ENCODE data around the gene EED. TPM values are rescaled to one million over a fixed set of nuclear protein-coding genes. Genes with fewer than 3 reads are reported as not detected.

EED gene
- total and polyA plus RNA-seq, 8 donors, result 5.1 to 14.0 (median 8.9) TPM

DNA sequence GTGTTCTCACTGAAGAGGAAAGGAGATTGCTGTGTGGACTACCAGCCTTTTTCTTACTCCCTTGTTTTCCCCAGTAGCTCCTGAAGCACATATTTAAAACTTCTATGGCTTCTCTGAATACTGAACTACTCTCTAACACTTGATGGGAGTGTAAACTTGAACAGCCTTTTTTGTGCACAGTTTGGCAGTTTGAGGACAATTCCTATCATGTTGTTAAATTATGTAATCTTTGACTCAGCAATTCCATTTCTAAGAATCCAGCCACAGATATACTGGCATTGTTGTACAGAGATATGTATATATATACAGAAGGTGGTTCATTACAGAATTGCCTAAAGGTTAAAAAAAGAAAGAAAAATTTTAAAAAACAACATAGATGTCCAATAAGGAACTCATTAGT lies 47.1 kb upstream of the EED start:
- Histone ChIP-seq H3K4me3 (no peak overlapping the region), H3K9me3 (no peaks in the 10 kb centered on the region), H3K36me3 (no peaks in the 10 kb centered on the region), H3K27me3 (no peaks in the 10 kb centered on the region), H3K27ac (no peak overlapping the region), H3K4me1 (peaks cover 0 to 13% (median 0%) of the 10 kb centered on the region in 3 donors)
- ATAC-seq (no peak), FAIRE-seq (no peak), DNase-seq (no peak)
- intact Hi-C loops (cut with DNase I), result loop anchor here in 1 of 3 donors (10.0 kb wide), 1 partner anchor 163 kb away; no protein-coding TSS in a partner anchor
- TF ChIP-seq, protein P1, sequence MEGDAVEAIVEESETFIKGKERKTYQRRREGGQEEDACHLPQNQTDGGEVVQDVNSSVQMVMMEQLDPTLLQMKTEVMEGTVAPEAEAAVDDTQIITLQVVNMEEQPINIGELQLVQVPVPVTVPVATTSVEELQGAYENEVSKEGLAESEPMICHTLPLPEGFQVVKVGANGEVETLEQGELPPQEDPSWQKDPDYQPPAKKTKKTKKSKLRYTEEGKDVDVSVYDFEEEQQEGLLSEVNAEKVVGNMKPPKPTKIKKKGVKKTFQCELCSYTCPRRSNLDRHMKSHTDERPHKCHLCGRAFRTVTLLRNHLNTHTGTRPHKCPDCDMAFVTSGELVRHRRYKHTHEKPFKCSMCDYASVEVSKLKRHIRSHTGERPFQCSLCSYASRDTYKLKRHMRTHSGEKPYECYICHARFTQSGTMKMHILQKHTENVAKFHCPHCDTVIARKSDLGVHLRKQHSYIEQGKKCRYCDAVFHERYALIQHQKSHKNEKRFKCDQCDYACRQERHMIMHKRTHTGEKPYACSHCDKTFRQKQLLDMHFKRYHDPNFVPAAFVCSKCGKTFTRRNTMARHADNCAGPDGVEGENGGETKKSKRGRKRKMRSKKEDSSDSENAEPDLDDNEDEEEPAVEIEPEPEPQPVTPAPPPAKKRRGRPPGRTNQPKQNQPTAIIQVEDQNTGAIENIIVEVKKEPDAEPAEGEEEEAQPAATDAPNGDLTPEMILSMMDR (IDR thresholded peaks at IDR 0.05), result no peak

DNA sequence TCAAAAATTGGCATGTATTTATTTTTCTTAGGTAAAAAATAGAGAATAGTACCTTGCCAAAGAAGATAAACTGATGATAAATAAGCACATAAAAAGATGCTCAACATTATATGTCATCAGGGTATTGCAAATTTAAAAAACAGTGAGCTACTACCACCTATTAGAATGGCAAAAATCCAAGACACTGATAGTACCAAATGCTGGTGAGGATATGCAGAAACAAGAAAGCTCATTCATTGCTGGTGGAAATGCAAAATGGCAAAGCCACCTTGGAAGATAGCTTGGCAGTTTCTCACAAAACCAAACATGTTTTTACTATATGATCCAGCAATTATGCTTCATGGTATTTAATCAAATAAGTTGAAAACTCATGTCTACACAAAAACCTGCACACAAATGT lies 46.4 kb upstream of the EED start:
- peaks cover 0 to 7% (median 0%) of the 10 kb centered on the region in 3 donors for H3K4me1 ChIP-seq
- no peaks in the 10 kb centered on the region for H3K36me3 ChIP-seq
- no peak for DNase-seq
- H3K4me3 ChIP-seq, result no peak overlapping the region
- no peaks in the 10 kb centered on the region for H3K27me3 ChIP-seq
- H3K9me3 ChIP-seq, result no peaks in the 10 kb centered on the region
- intact Hi-C loops (cut with DNase I), result loop anchor here in 1 of 3 donors (10.0 kb wide), 1 partner anchor 163 kb away; no protein-coding TSS in a partner anchor
- TF ChIP-seq, protein P1 (IDR thresholded peaks at IDR 0.05), result no peak
- no peak for FAIRE-seq
- no peak for ATAC-seq
- H3K27ac ChIP-seq, result no peak overlapping the region

- no peak for ATAC-seq
- Histone ChIP-seq H3K27ac (no peak overlapping the region), H3K27me3 (no peaks in the 10 kb centered on the region), H3K4me3 (no peak overlapping the region), H3K36me3 (no peaks in the 10 kb centered on the region), H3K4me1 (no peaks in the 10 kb centered on the region), H3K9me3 (no peaks in the 10 kb centered on the region)
- TF ChIP-seq, protein P1 (IDR thresholded peaks at IDR 0.05), result no peak
- intact Hi-C loops (cut with DNase I), result loop anchor here in 1 of 3 donors (10.0 kb wide), 1 partner anchor 165 kb away; no protein-coding TSS in a partner anchor
- DNase-seq, result no peak
- WGBS, 2 donors, result 90 to 91% methylated on average over 1 of the region's 1 CpG
- FAIRE-seq, result no peak
Measured at GRCh38 chr11:86199354-86199753, 45.2 kb upstream of the EED start.

DNA sequence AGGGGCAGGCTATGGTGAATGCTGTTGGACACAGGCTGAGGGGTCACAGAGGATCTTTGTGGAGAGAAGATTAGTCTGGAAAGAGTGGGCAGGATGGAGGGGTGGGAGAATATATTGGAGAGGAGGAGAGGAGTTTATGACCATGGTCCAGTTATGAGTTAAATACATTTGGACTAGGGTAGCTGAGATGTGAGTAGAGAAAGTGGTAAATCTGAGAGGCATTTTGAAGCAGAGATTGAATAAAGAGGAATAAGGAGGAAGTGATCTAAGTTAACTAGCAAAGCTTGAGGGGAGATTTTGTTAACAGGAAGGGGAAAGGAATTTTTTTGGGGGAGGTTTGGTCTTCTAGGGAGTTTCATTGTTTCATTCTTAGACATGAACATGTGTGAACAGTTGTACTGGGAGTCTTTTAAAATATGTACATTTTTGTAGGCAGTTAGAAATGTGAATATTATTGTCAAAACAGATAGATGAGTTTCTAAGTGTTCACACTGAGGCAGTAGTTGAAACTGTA lies 43.1 kb upstream of the EED start:
- Histone ChIP-seq H3K4me1 (no peaks in the 10 kb centered on the region), H3K27ac (no peak overlapping the region), H3K27me3 (no peaks in the 10 kb centered on the region), H3K36me3 (no peaks in the 10 kb centered on the region), H3K4me3 (no peak overlapping the region), H3K9me3 (no peaks in the 10 kb centered on the region)
- ATAC-seq (no peak), FAIRE-seq (no peak), DNase-seq (no peak)
- intact Hi-C loops (cut with DNase I), result loop anchor here in 1 of 3 donors (10.0 kb wide), 1 partner anchor 157 kb away; no protein-coding TSS in a partner anchor
- TF ChIP-seq, protein P1 (IDR thresholded peaks at IDR 0.05), result no peak

GRCh38 chr11:86202013-86202336 lies 42.6 kb upstream of the EED start:
- ATAC-seq (peak in 2 of 4 donors; percentile 44 to 55), FAIRE-seq (no peak), DNase-seq (no peak)
- Histone ChIP-seq H3K27ac (peak overlapping the region in 2 of 4 donors; percentile 15 to 33), H3K36me3 (no peaks in the 10 kb centered on the region), H3K4me1 (no peaks in the 10 kb centered on the region), H3K27me3 (no peaks in the 10 kb centered on the region), H3K9me3 (no peaks in the 10 kb centered on the region), H3K4me3 (no peak overlapping the region)
- intact Hi-C loops (cut with DNase I), result loop anchor here in 1 of 3 donors (10.0 kb wide), 1 partner anchor 157 kb away; no protein-coding TSS in a partner anchor
- TF ChIP-seq, protein P1 (IDR thresholded peaks at IDR 0.05), result no peak
